GM18508 (cell line): Measurements from ENCODE around the gene PSMD12.
"Not testable (repeated sequence)": the region's sequence is repeated elsewhere in the genome, so short reads cannot be mapped to it uniquely, and the experiment has no call there.

Experiments
- ATAC-seq: cut with Tn5 transposase; IDR thresholded peaks from one replicate; pipeline ENCODE4 v1.9.1; 2021; ENCODE audit warnings: moderate number of reproducible peaks; ENCODE audit not compliant: insufficient read depth, unreplicated experiment

Gene PSMD12

DNA sequence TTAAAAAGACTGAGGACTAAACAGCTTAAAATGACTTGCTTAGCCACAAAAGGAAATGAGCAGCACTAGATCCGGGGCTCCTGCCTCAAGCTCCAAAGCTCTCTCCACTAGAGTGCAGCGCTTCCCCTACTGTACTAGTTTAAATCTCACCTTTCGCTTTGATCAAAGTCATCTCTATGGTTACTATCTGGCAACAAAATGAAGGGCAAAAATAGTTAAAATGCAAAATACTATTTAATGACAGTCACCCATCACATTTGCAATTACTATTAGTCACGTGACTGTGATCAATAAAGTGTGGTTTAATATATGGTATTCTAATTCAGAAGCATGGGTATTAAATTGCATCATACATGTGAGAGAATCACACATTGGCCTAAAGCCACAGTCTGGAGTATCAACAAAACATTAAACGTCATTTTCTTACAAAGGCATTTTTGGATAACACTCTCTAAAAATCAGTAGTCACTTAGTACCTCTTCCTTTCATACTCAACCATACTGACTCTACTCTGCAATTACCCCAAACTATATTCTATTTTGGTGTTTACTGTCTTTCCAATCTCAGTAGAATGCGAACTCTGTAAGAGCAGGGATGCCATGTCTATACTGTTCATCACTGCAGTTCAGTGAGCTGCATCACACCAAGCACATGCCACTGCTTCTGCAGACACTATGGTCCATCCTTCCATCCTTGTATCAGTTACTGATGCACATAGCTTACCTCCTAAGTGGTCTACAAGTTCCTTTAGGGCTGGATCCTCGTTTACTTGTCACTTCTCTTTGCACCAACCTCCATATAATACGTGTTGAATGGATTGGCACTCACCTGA, 6.2 kb downstream of the PSMD12 start:
- ATAC-seq, result no peak

GRCh38 chr17:67358612-67359011, 7.8 kb downstream of the PSMD12 start:
- ATAC-seq, result no peak

DNA sequence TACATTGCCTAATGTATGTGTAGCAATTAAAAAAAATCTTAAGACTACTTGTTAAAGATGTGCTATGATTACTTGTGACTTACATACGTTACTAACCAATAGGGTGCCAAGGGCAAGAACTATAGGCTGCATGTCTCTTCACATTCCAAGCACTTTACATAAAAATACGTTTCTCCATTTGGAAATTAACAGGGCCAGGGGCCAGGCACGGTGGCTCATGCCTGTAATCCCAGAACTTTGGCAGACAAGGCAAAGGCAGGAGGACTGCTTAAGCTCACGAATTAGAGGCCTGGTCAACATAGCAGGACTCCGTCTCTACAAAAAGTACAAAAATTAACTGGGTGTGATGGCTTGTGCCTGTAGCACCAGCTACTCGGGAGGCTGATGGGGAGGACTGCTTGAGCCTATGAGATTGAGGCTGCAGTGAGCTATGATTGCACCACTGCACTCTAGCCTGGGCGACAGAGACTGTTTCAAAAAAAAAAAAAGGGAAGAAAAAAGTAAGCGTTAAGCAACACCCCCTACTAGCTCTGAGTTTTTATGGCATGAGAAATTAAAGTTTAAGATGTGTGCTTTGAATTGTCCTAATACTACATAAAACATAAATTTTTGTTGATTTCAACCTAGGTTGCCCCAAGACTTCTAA, 12.3 kb downstream of the PSMD12 start:
- ATAC-seq, result no peak

- ATAC-seq, result no peak
Observed at GRCh38 chr17:67353161-67353560, 13.2 kb downstream of the PSMD12 start.

DNA sequence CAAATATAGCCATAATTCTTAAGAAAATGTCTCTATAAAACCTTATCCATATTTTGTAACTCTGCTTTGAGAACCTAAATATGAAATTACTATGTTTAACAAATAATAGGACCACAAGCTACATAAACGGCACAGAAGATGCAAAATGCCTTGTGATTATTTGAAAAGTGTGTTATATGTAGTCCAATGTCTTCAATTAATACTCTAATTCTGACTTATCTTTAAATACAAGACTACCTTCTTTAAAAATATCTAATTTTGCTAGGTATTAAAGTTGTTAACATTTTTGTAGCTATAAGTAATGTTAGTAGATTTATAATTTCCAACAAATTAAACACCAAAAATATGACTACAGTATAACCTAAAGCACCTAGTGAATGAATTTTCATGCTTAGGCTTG, 17.0 kb downstream of the PSMD12 start:
- no peak for ATAC-seq

DNA sequence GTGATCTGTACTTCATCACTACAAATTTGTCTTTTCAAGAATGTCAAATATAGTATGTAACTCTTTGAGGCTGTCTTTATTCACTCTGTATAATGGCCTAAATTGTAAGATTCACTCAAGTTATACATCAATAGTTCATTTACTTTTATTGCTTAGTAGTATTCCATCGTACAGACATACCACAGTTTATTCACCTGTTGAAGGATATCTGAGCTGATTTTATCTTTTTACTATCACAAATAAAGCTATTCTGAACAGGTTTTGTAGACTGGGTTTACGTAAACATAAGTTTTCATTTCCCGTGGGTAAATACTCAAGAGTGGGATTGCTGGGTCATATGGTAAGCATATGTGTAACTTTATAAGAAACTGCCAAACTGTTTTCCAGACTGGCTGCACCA, 18.6 kb downstream of the PSMD12 start:
- no peak for ATAC-seq

DNA sequence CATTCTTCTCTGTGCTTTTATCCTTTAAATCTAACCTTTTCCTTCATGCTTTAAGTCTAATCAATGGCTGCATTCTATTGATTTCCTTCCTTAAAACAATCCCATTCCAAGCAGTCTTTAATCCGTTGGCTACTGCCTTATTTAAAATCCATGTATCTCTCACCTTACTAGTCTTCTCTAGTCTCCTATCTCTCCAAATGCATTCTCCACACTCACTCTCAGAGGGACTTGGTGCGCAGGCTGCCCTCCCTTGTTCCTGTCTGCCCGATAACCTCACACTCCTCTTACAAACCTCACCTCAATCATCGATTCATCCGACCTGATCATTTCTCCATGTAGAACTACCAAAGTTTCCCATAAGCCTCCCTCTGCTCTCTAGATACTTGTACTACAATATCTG, 23.1 kb downstream of the PSMD12 start:
- no peak for ATAC-seq

- not testable (repeated sequence) for ATAC-seq
Observed at GRCh38 chr17:67338353-67338752, 28.0 kb downstream of the PSMD12 start.

- no peak for ATAC-seq
Observed at GRCh38 chr17:67336859-67337258, 29.5 kb downstream of the PSMD12 start.

DNA sequence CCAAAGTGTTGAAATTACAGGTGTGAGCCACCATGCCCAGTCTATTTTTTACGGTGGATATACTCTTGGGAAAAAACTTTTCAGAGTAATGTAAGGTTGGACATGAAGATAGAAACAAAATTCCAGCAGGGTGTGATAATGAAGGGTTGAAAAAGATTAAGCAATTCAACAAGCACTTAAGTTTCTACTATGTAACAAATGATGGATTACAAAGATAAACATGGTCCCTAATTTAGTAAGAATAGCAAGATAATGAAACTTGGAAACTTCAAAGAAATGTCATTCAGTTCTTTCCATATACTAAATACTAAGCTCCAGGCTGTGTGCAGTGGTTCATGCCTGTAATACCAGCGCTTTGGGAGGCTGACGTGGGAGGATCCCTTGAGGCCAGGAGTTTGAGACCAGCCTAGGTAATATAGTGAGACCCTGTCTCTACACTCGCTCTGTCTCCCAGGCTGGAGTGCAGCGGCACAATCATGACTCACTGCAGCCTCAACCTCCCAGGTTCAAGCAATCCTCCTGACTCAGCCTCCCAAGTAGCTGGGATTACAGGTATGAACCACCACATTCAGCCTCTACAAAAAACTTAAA, 31.0 kb downstream of the PSMD12 start:
- no peak for ATAC-seq

DNA sequence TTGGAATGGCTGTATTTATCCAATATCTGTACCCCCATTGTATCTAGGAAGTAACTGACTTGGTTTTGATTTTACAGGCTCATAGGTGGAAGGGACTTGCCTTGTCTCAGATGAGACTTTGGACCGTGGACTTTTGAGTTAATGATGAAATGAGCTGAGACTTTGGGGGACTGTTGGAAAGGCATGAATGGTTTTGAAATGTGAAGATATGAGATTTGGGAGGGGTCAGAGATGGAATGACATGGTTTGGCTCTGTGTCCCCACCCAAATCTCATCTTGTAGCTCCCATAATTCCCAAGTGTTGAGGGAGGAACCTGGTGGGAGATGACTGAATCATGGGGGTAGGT, 34.2 kb downstream of the PSMD12 start:
- not testable (repeated sequence) for ATAC-seq

- ATAC-seq, result not testable (repeated sequence)
Observed at GRCh38 chr17:67331381-67332161, 34.8 kb downstream of the PSMD12 start.

GRCh38 chr17:67328026-67328425, 38.4 kb downstream of the PSMD12 start:
- no peak for ATAC-seq

GRCh38 chr17:67326959-67327745, 39.2 kb downstream of the PSMD12 start:
- not testable (repeated sequence) for ATAC-seq

DNA sequence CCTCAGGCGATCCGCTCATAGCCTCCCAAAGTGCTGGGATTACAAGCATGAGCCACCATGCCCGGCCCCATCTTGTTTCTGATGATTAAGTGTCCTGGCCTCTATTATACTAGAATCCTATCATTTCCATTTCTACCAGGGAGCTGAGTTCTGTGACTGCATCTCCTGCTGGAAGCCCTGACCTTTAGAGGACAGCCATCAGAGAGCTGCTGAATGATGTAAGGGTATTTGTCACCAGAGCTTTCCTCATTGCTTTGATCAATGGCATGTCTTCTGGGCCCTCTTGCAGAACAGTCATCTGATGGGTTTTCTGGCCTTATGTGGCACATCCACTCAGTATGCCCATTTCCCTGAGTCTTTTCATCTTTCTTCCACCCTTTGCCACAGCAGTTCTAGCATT, 39.9 kb downstream of the PSMD12 start:
- no peak for ATAC-seq

DNA sequence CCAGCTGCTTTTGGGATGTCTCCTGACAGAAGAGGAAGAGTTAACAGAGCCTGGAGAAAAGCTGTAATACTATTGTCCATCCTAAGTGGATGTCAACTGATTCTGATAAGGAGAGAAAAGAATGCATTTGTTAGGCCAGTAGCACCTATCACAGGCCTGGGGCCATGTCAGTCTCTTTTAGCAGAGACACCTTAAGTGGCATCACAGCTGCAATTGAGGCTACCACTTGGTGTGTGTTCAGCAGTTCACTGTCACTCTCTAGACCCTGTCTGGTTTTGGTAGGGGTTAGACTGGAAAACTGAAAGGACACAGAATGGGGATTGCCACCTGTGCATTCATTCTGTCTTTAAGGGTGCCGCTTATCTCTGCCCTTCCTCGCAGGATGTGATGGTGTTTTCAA, 42.0 kb downstream of the PSMD12 start:
- ATAC-seq, result no peak

- no peak for ATAC-seq
Observed at GRCh38 chr17:67323445-67323844, 42.9 kb downstream of the PSMD12 start.

DNA sequence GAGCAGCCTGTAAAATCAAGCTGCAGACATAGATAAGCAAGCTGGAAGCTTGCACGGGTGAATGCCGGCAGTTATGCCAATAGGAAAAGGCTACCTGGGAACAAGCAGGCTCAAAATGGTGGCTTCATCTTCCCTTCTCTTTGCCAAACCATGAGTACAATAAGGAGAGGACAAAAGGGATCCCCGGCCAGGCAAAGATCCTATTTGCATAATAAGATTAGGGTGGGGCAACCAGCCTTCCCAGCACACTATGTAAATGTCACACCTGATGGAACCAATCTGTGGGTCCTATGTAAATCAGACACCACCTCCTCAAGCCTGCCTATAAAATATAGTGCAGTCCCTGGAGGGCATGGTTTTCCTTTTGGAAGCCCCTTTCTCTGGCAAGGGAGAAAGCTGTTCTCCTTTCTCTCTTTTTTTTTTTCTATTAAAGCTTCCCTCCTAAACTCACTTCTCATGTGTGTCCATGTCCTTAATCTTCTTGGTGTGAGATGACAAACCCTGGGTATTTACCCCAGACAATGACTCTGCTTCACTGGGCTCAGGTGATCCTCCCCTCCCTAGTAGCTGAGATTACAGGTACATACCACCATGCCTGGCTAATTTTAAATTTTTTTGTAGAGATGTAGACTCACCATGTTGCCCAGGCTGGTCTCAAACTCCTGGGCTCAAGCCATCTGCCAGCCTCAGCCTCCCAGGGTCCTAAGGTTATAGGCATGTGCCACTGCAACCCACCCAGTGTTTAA, 44.2 kb downstream of the PSMD12 start:
- ATAC-seq, result no peak

DNA sequence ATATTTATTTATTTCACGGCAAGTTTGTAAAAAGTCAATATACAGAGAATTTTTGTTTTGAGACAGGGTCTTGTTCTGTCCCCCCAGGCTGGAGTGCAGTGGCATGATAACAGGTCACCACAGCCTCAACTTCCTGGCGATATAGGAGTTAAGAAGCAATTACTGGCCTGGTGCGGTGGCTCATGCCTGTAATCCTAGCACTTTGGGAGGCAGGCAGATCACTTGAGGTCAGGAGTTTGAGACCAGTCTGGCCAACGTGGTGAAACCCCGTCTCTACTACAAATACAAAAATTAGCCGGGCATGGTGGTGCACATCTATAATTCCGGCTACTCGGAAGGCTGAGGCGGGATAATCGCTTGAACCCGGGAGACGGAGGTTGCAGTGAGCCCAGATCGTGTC, 44.9 kb downstream of the PSMD12 start:
- not testable (repeated sequence) for ATAC-seq
